NCI-H526 treated with DMSO at 0.1 percent for 48 hours (cell line): ENCODE data around the gene RAB18.
"Not testable (repeated sequence)": the region's sequence is repeated elsewhere in the genome, so short reads cannot be mapped to it uniquely, and the experiment has no call there.

ENCODE experiments used
- DNase-seq: peaks from one replicate; lab custom pipeline; 2025; lab: John Stamatoyannopoulos, UW

RAB18 gene

GRCh38 chr10:27547047-27547446 lies 42.9 kb downstream of the RAB18 start:
- no peak for DNase-seq

GRCh38 chr10:27547482-27547881 lies 43.4 kb downstream of the RAB18 start:
- no peak for DNase-seq

GRCh38 chr10:27550823-27551222 lies 46.7 kb downstream of the RAB18 start:
- no peak for DNase-seq

- DNase-seq, result no peak
These were observed 54.5 kb downstream of the RAB18 start for GRCh38 chr10:27558612-27559020.

- DNase-seq, result no peak
These were observed 57.2 kb downstream of the RAB18 start for GRCh38 chr10:27561334-27561733.

- DNase-seq, result no peak
These were observed 60.3 kb downstream of the RAB18 start for GRCh38 chr10:27564398-27564797.

GRCh38 chr10:27564880-27565279 lies 60.8 kb downstream of the RAB18 start:
- no peak for DNase-seq

GRCh38 chr10:27568196-27569175 lies 64.4 kb downstream of the RAB18 start:
- DNase-seq, result no peak

- DNase-seq, result no peak
These were observed 65.8 kb downstream of the RAB18 start for GRCh38 chr10:27569946-27570345.

GRCh38 chr10:27577038-27577437 lies 72.9 kb downstream of the RAB18 start:
- not testable (repeated sequence) for DNase-seq

GRCh38 chr10:27578316-27578715 lies 74.2 kb downstream of the RAB18 start:
- DNase-seq, result no peak

- no peak for DNase-seq
These were observed 77.1 kb downstream of the RAB18 start for GRCh38 chr10:27581225-27581624.

- no peak for DNase-seq
These were observed 80.2 kb downstream of the RAB18 start for GRCh38 chr10:27584302-27584701.
